Measurements from ENCODE around the gene NGLY1.

The NGLY1 gene

GRCh38 chr3:25683882-25684281 lies 99.4 kb downstream of the NGLY1 start:
- no CpG with 5 or more reads among the region's 2 CpGs for WGBS (ENCODE audit: insufficient coverage)
- no peak for DNase-seq
- H3K4me3 ChIP-seq (ENCODE audit: control insufficient read depth in 1 of 7, extremely low read depth in 1 of 7, insufficient read depth in 4 of 7, low read depth in 2 of 7, low read length in 6 of 7): no peak overlapping the region
- no peak overlapping the region for H3K27ac ChIP-seq (ENCODE audit: insufficient read depth in 1 of 2, low read depth in 1 of 2, low read length in 2 of 2, poor library complexity in 1 of 2, severe bottlenecking in 2 of 2)
- H3K9me3 ChIP-seq (ENCODE audit: control extremely low read depth in 1 of 5, control insufficient read depth in 4 of 5, insufficient read depth in 2 of 5, low read depth in 1 of 5, low read length in 4 of 5): no peaks in the 10 kb centered on the region
- no peaks in the 10 kb centered on the region for H3K4me1 ChIP-seq (ENCODE audit: control extremely low read depth in 1 of 4, control insufficient read depth in 4 of 4, insufficient read depth in 4 of 4, low read length in 3 of 4)
- ChIA-PET POLR2A (no interaction called here), CTCF (interaction anchor here (0.9 to 1.2 kb wide), 2 partner anchors 10 to 11 kb away, joined by 3 read pairs; no protein-coding TSS in a partner anchor)
- H3K27me3 ChIP-seq (replicated peaks in 2 of 5; ENCODE audit: control insufficient read depth in 4 of 5, insufficient read depth in 5 of 5, low read length in 4 of 5): no peaks in the 10 kb centered on the region
- H3K36me3 ChIP-seq (ENCODE audit: control insufficient read depth in 4 of 4, insufficient read depth in 4 of 4, low read length in 3 of 4): no peaks in the 10 kb centered on the region

DNA sequence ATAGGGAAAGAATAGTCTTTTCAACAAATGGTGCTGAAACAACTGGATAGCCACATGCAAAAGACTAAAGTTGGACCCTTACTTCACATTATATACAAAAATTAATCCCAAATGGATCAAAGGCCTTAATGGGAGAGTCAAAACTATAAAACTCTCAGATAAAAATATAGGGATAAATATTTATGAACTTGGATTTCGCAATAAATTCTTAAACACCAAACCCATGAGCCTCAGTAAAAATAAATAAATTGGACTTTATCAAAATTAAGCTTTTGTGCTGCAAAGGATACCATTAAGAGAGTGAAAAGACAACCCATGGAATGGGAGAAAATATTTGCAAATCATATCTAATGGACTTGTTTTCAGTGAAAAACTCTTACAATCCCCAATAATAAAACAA lies 99.8 kb downstream of the NGLY1 start:
- H3K27ac ChIP-seq (ENCODE audit: insufficient read depth in 1 of 2, low read depth in 1 of 2, low read length in 2 of 2, poor library complexity in 1 of 2, severe bottlenecking in 2 of 2): no peak overlapping the region
- no peaks in the 10 kb centered on the region for H3K4me1 ChIP-seq (ENCODE audit: control extremely low read depth in 1 of 4, control insufficient read depth in 4 of 4, insufficient read depth in 4 of 4, low read length in 3 of 4)
- POLR2A ChIA-PET: no interaction called here
- H3K9me3 ChIP-seq (ENCODE audit: control extremely low read depth in 1 of 5, control insufficient read depth in 4 of 5, insufficient read depth in 2 of 5, low read depth in 1 of 5, low read length in 4 of 5): no peaks in the 10 kb centered on the region
- no peaks in the 10 kb centered on the region for H3K27me3 ChIP-seq (replicated peaks in 2 of 5; ENCODE audit: control insufficient read depth in 4 of 5, insufficient read depth in 5 of 5, low read length in 4 of 5)
- WGBS (ENCODE audit: insufficient coverage): no CpG with 5 or more reads among the region's 1 CpG
- no peak for DNase-seq
- CTCF ChIA-PET: interaction anchor here (0.9 to 1.2 kb wide), 2 partner anchors 11 kb away, joined by 3 read pairs; no protein-coding TSS in a partner anchor
- H3K4me3 ChIP-seq (ENCODE audit: control insufficient read depth in 1 of 7, extremely low read depth in 1 of 7, insufficient read depth in 4 of 7, low read depth in 2 of 7, low read length in 6 of 7): no peak overlapping the region
- no peaks in the 10 kb centered on the region for H3K36me3 ChIP-seq (ENCODE audit: control insufficient read depth in 4 of 4, insufficient read depth in 4 of 4, low read length in 3 of 4)

GRCh38 chr3:25679642-25680302 lies 103.5 kb downstream of the NGLY1 start:
- ChIA-PET POLR2A (no interaction called here), CTCF (no interaction called here)
- H3K9me3 ChIP-seq (ENCODE audit: control extremely low read depth in 1 of 5, control insufficient read depth in 4 of 5, insufficient read depth in 2 of 5, low read depth in 1 of 5, low read length in 4 of 5): no peaks in the 10 kb centered on the region
- 100% methylated on average over 1 of the region's 6 CpGs for WGBS (ENCODE audit: insufficient coverage)
- no peak overlapping the region for H3K4me3 ChIP-seq (ENCODE audit: control insufficient read depth in 1 of 7, extremely low read depth in 1 of 7, insufficient read depth in 4 of 7, low read depth in 2 of 7, low read length in 6 of 7)
- no peaks in the 10 kb centered on the region for H3K27me3 ChIP-seq (replicated peaks in 2 of 5; ENCODE audit: control insufficient read depth in 4 of 5, insufficient read depth in 5 of 5, low read length in 4 of 5)
- no peaks in the 10 kb centered on the region for H3K4me1 ChIP-seq (ENCODE audit: control extremely low read depth in 1 of 4, control insufficient read depth in 4 of 4, insufficient read depth in 4 of 4, low read length in 3 of 4)
- H3K27ac ChIP-seq (ENCODE audit: insufficient read depth in 1 of 2, low read depth in 1 of 2, low read length in 2 of 2, poor library complexity in 1 of 2, severe bottlenecking in 2 of 2): no peak overlapping the region
- no peak for DNase-seq
- no peaks in the 10 kb centered on the region for H3K36me3 ChIP-seq (ENCODE audit: control insufficient read depth in 4 of 4, insufficient read depth in 4 of 4, low read length in 3 of 4)

- H3K36me3 ChIP-seq (ENCODE audit: control insufficient read depth in 4 of 4, insufficient read depth in 4 of 4, low read length in 3 of 4): no peaks in the 10 kb centered on the region
- no peak overlapping the region for H3K27ac ChIP-seq (ENCODE audit: insufficient read depth in 1 of 2, low read depth in 1 of 2, low read length in 2 of 2, poor library complexity in 1 of 2, severe bottlenecking in 2 of 2)
- no peaks in the 10 kb centered on the region for H3K4me1 ChIP-seq (ENCODE audit: control extremely low read depth in 1 of 4, control insufficient read depth in 4 of 4, insufficient read depth in 4 of 4, low read length in 3 of 4)
- H3K27me3 ChIP-seq (replicated peaks in 2 of 5; ENCODE audit: control insufficient read depth in 4 of 5, insufficient read depth in 5 of 5, low read length in 4 of 5): no peaks in the 10 kb centered on the region
- ChIA-PET CTCF (no interaction called here), POLR2A (no interaction called here)
- no peak overlapping the region for H3K4me3 ChIP-seq (ENCODE audit: control insufficient read depth in 1 of 7, extremely low read depth in 1 of 7, insufficient read depth in 4 of 7, low read depth in 2 of 7, low read length in 6 of 7)
- H3K9me3 ChIP-seq (ENCODE audit: control extremely low read depth in 1 of 5, control insufficient read depth in 4 of 5, insufficient read depth in 2 of 5, low read depth in 1 of 5, low read length in 4 of 5): peaks cover 0 to 4% (median 0%) of the 10 kb centered on the region in 5 experiments
- WGBS (ENCODE audit: insufficient coverage): no CpG with 5 or more reads among the region's 2 CpGs
- DNase-seq: no peak
Measured at GRCh38 chr3:25679166-25679565, 104.1 kb downstream of the NGLY1 start.

- Histone ChIP-seq H3K9me3 (ENCODE audit: control extremely low read depth in 1 of 5, control insufficient read depth in 4 of 5, insufficient read depth in 2 of 5, low read depth in 1 of 5, low read length in 4 of 5) (peaks cover 0 to 9% (median 4%) of the 10 kb centered on the region in 5 experiments), H3K27ac (ENCODE audit: insufficient read depth in 1 of 2, low read depth in 1 of 2, low read length in 2 of 2, poor library complexity in 1 of 2, severe bottlenecking in 2 of 2) (no peak overlapping the region), H3K4me1 (ENCODE audit: control extremely low read depth in 1 of 4, control insufficient read depth in 4 of 4, insufficient read depth in 4 of 4, low read length in 3 of 4) (no peaks in the 10 kb centered on the region), H3K27me3 (replicated peaks in 2 of 5; ENCODE audit: control insufficient read depth in 4 of 5, insufficient read depth in 5 of 5, low read length in 4 of 5) (no peaks in the 10 kb centered on the region), H3K36me3 (ENCODE audit: control insufficient read depth in 4 of 4, insufficient read depth in 4 of 4, low read length in 3 of 4) (peaks cover 0 to under 1% (median 0%) of the 10 kb centered on the region in 4 experiments), H3K4me3 (ENCODE audit: control insufficient read depth in 1 of 7, extremely low read depth in 1 of 7, insufficient read depth in 4 of 7, low read depth in 2 of 7, low read length in 6 of 7) (no peak overlapping the region)
- POLR2A ChIA-PET: no interaction called here
- DNase-seq: no peak
- CTCF ChIA-PET: no interaction called here
Measured at GRCh38 chr3:25678581-25678980, 104.7 kb downstream of the NGLY1 start.

GRCh38 chr3:25677121-25677520 lies 106.1 kb downstream of the NGLY1 start:
- H3K36me3 ChIP-seq (ENCODE audit: control insufficient read depth in 4 of 4, insufficient read depth in 4 of 4, low read length in 3 of 4): peaks cover 0 to 3% (median 0%) of the 10 kb centered on the region in 4 experiments
- no peaks in the 10 kb centered on the region for H3K4me1 ChIP-seq (ENCODE audit: control extremely low read depth in 1 of 4, control insufficient read depth in 4 of 4, insufficient read depth in 4 of 4, low read length in 3 of 4)
- peaks cover 0 to 15% (median 11%) of the 10 kb centered on the region in 5 experiments for H3K9me3 ChIP-seq (ENCODE audit: control extremely low read depth in 1 of 5, control insufficient read depth in 4 of 5, insufficient read depth in 2 of 5, low read depth in 1 of 5, low read length in 4 of 5)
- H3K27me3 ChIP-seq (replicated peaks in 2 of 5; ENCODE audit: control insufficient read depth in 4 of 5, insufficient read depth in 5 of 5, low read length in 4 of 5): no peaks in the 10 kb centered on the region
- ChIA-PET CTCF (interaction anchor here (1.2 kb wide), 1 partner anchor 10 kb away, joined by 3 read pairs; no protein-coding TSS in a partner anchor), POLR2A (no interaction called here)
- 100% methylated on average over 1 of the region's 2 CpGs for WGBS (ENCODE audit: insufficient coverage)
- H3K4me3 ChIP-seq (ENCODE audit: control insufficient read depth in 1 of 7, extremely low read depth in 1 of 7, insufficient read depth in 4 of 7, low read depth in 2 of 7, low read length in 6 of 7): no peak overlapping the region
- DNase-seq: no peak
- no peak overlapping the region for H3K27ac ChIP-seq (ENCODE audit: insufficient read depth in 1 of 2, low read depth in 1 of 2, low read length in 2 of 2, poor library complexity in 1 of 2, severe bottlenecking in 2 of 2)

DNA sequence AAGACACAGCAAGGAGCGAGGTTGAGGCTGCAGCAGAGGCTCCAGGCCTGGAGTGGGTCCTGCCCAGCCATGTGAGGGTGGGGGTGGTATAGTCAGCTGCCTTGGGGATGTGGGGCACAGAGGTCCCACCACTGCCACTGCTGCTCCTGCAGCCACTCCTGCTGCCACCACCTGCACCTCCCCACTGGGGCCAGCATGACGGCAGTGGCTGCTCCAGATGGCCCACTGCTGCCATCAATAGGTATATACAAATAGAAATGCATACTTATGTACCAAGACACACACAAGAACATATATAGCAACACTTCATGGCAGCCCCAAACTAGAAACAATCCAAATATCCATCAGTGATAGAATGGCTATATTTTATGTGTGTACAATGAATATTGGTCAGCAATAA lies 108.6 kb downstream of the NGLY1 start:
- no peak for DNase-seq
- no peak overlapping the region for H3K27ac ChIP-seq (ENCODE audit: insufficient read depth in 1 of 2, low read depth in 1 of 2, low read length in 2 of 2, poor library complexity in 1 of 2, severe bottlenecking in 2 of 2)
- no peaks in the 10 kb centered on the region for H3K27me3 ChIP-seq (replicated peaks in 2 of 5; ENCODE audit: control insufficient read depth in 4 of 5, insufficient read depth in 5 of 5, low read length in 4 of 5)
- ChIA-PET POLR2A (no interaction called here), CTCF (no interaction called here)
- peaks cover 0 to 15% (median 11%) of the 10 kb centered on the region in 5 experiments for H3K9me3 ChIP-seq (ENCODE audit: control extremely low read depth in 1 of 5, control insufficient read depth in 4 of 5, insufficient read depth in 2 of 5, low read depth in 1 of 5, low read length in 4 of 5)
- no CpG with 5 or more reads among the region's 2 CpGs for WGBS (ENCODE audit: insufficient coverage)
- H3K4me3 ChIP-seq (ENCODE audit: control insufficient read depth in 1 of 7, extremely low read depth in 1 of 7, insufficient read depth in 4 of 7, low read depth in 2 of 7, low read length in 6 of 7): no peak overlapping the region
- H3K4me1 ChIP-seq (ENCODE audit: control extremely low read depth in 1 of 4, control insufficient read depth in 4 of 4, insufficient read depth in 4 of 4, low read length in 3 of 4): peaks cover 0 to 1% (median 0%) of the 10 kb centered on the region in 4 experiments
- peaks cover 0 to 3% (median 0%) of the 10 kb centered on the region in 4 experiments for H3K36me3 ChIP-seq (ENCODE audit: control insufficient read depth in 4 of 4, insufficient read depth in 4 of 4, low read length in 3 of 4)
